ENCODE results near the gene CFAP97D1.

CFAP97D1 gene

GRCh38 chr17:43758497-43759174 lies 21.6 kb upstream of the CFAP97D1 start, which contains the start of gene SOST:
TSS of gene SOST (minus strand) at chr17:43758791. CDS start at chr17:43758741, 50 bp downstream.
- Histone ChIP-seq H3K27me3 (replicated peaks; ENCODE audit: control insufficient read depth, insufficient read depth, low read length) (peaks cover 1% of the 10 kb centered on the region; the same call in 1 of the 2 replicates), H3K4me3 (replicated peaks; ENCODE audit: low read depth, low read length) (no peak within 1 kb of the TSS), H3K36me3 (ENCODE audit: control insufficient read depth, insufficient read depth, low read length) (no peaks in the 10 kb centered on the region)
- no peak for TF ChIP-seq CTCF (IDR thresholded peaks at IDR 0.05; ENCODE audit: insufficient read depth, low read length, poor library complexity, severe bottlenecking)
- DNase-seq (ENCODE audit: extremely low read depth, insufficient read length): no peak

GRCh38 chr17:43759836-43760235 lies 20.4 kb upstream of the CFAP97D1 start:
- Histone ChIP-seq H3K4me3 (replicated peaks; ENCODE audit: low read depth, low read length) (no peak overlapping the region), H3K36me3 (ENCODE audit: control insufficient read depth, insufficient read depth, low read length) (no peaks in the 10 kb centered on the region), H3K27me3 (replicated peaks; ENCODE audit: control insufficient read depth, insufficient read depth, low read length) (peaks cover 1% of the 10 kb centered on the region; the same call in 1 of the 2 replicates)
- DNase-seq (ENCODE audit: extremely low read depth, insufficient read length): no peak
- TF ChIP-seq CTCF (IDR thresholded peaks at IDR 0.05; ENCODE audit: insufficient read depth, low read length, poor library complexity, severe bottlenecking): no peak

- Histone ChIP-seq H3K4me3 (replicated peaks; ENCODE audit: low read depth, low read length) (no peak overlapping the region), H3K36me3 (ENCODE audit: control insufficient read depth, insufficient read depth, low read length) (no peaks in the 10 kb centered on the region), H3K27me3 (replicated peaks; ENCODE audit: control insufficient read depth, insufficient read depth, low read length) (peaks cover 1% of the 10 kb centered on the region; the same call in 1 of the 2 replicates)
- DNase-seq (ENCODE audit: extremely low read depth, insufficient read length): peak; percentile 58
- peak; percentile 98 for TF ChIP-seq CTCF (IDR thresholded peaks at IDR 0.05; ENCODE audit: insufficient read depth, low read length, poor library complexity, severe bottlenecking)
Observed at GRCh38 chr17:43760254-43760852, 19.9 kb upstream of the CFAP97D1 start.

- TF ChIP-seq CTCF (IDR thresholded peaks at IDR 0.05; ENCODE audit: insufficient read depth, low read length, poor library complexity, severe bottlenecking): peak; percentile 80
- H3K27me3 ChIP-seq (replicated peaks; ENCODE audit: control insufficient read depth, insufficient read depth, low read length): no peaks in the 10 kb centered on the region; the same call in 1 of the 2 replicates
- H3K4me3 ChIP-seq (replicated peaks; ENCODE audit: low read depth, low read length): no peak overlapping the region
- H3K36me3 ChIP-seq (ENCODE audit: control insufficient read depth, insufficient read depth, low read length): no peaks in the 10 kb centered on the region
- DNase-seq (ENCODE audit: extremely low read depth, insufficient read length): no peak
Observed at GRCh38 chr17:43766413-43767052, 13.7 kb upstream of the CFAP97D1 start.

- no peak overlapping the region for H3K4me3 ChIP-seq (replicated peaks; ENCODE audit: low read depth, low read length)
- TF ChIP-seq CTCF (IDR thresholded peaks at IDR 0.05; ENCODE audit: insufficient read depth, low read length, poor library complexity, severe bottlenecking): no peak
- H3K27me3 ChIP-seq (replicated peaks; ENCODE audit: control insufficient read depth, insufficient read depth, low read length): no peaks in the 10 kb centered on the region; the same call in 1 of the 2 replicates
- DNase-seq (ENCODE audit: extremely low read depth, insufficient read length): no peak
- no peaks in the 10 kb centered on the region for H3K36me3 ChIP-seq (ENCODE audit: control insufficient read depth, insufficient read depth, low read length)
Observed at GRCh38 chr17:43767053-43767712, 13.1 kb upstream of the CFAP97D1 start.

All from GM06990 (cell line).